H1 (cell line): ENCODE data around the gene SLC45A1. TPM values are rescaled to one million over a fixed set of nuclear protein-coding genes. Genes with fewer than 3 reads are reported as not detected.

Experiments
- CTCF ChIA-PET: fragments of 300-600 bp; sonication (Branson Sonifier 250); formaldehyde crosslinking; loops from one replicate; lab custom pipeline; 2021; ENCODE audit not compliant: partially characterized antibody; lab: Charles Lee
- POLR2A ChIA-PET: fragments of 300-600 bp; sonication (Branson Sonifier 250); formaldehyde crosslinking; loops from one replicate; lab custom pipeline; 2021; ENCODE audit warnings: inconsistent platforms; ENCODE audit not compliant: partially characterized antibody; lab: Charles Lee
- DNase-seq, 2 experiments: peaks; one replicate each; pipeline versions ENCODE4 v3.0.0 to v3.0.0-alpha.2; 2010 to 2022; ENCODE audit warnings: low spot score in 2 of 2, low read depth in 1 of 2, mixed read lengths in 1 of 2
- FAIRE-seq: peaks from 2 replicates; lab custom pipeline; 2011; peaks lifted over from hg19 to GRCh38; lab: Jason Lieb, UNC
- H2AFZ ChIP-seq: 2 replicates; pipeline ENCODE4 v1.8.1; 2012; ENCODE audit warnings: low read length, inconsistent platforms
- H2AK5ac ChIP-seq: 2 replicates; pipeline ENCODE4 v1.6.1; 2013; ENCODE audit warnings: low read depth, low read length
- H2BK120ac ChIP-seq: replicated peaks from 2 replicates; pipeline ENCODE3; 2013; ENCODE audit warnings: low read depth, low read length, inconsistent platforms
- H2BK12ac ChIP-seq: 2 replicates; pipeline ENCODE4 v1.6.1; 2013; ENCODE audit warnings: low read depth, low read length
- H2BK15ac ChIP-seq: 2 replicates; pipeline ENCODE4 v1.6.1; 2013; ENCODE audit warnings: low read length
- H2BK20ac ChIP-seq: 2 replicates; pipeline ENCODE4 v1.6.1; 2013; ENCODE audit warnings: low read length
- H2BK5ac ChIP-seq: 2 replicates; pipeline ENCODE4 v1.6.1; 2013; ENCODE audit warnings: low read depth, low read length
- H3K14ac ChIP-seq: 2 replicates; pipeline ENCODE4 v1.6.1; 2013; ENCODE audit warnings: inconsistent platforms; ENCODE audit not compliant: insufficient read length
- H3K18ac ChIP-seq: 2 replicates; pipeline ENCODE4 v1.6.1; 2013; ENCODE audit warnings: low read length; ENCODE audit errors: extremely low read depth
- H3K23ac ChIP-seq: 2 replicates; pipeline ENCODE4 v1.6.1; 2013; ENCODE audit warnings: inconsistent platforms; ENCODE audit not compliant: insufficient read length
- H3K23me2 ChIP-seq: 2 replicates; pipeline ENCODE4 v1.6.1; 2013; ENCODE audit warnings: low read depth, low read length
- H3K27ac ChIP-seq: 2 replicates; pipeline ENCODE4 v1.6.1; 2011; ENCODE audit warnings: low read depth, low read length, inconsistent platforms
- H3K27me3 ChIP-seq, 4 experiments: replicated peaks in 1 of 4; 1 replicate in 1 of 4; 2 replicates in 3 of 4; pipeline versions ENCODE4 v1.6.1 to v1.8.1; 2011 to 2013; ENCODE audit warnings: low read length in 3 of 4, mild to moderate bottlenecking in 3 of 4, inconsistent platforms in 2 of 4, mixed read lengths in 2 of 4, moderate library complexity in 1 of 4; ENCODE audit not compliant: control insufficient read depth in 3 of 4, insufficient read depth in 3 of 4; ENCODE audit errors: extremely low read depth in 1 of 4
- H3K36me3 ChIP-seq, 4 experiments: 2 replicates each; pipeline versions ENCODE4 v1.6.1 to v1.8.1; 2011 to 2013; ENCODE audit warnings: mild to moderate bottlenecking in 4 of 4, low read length in 3 of 4, moderate library complexity in 2 of 4, control low read depth in 1 of 4, inconsistent platforms in 1 of 4; ENCODE audit not compliant: insufficient read depth in 4 of 4, control insufficient read depth in 2 of 4
- H3K4ac ChIP-seq: replicated peaks from 2 replicates; pipeline ENCODE3; 2013; ENCODE audit warnings: low read length, low read depth, mixed read lengths, inconsistent platforms; ENCODE audit not compliant: insufficient read length
- H3K4me1 ChIP-seq, 4 experiments: replicated peaks in 1 of 4; 1 replicate in 1 of 4; 2 replicates in 3 of 4; pipeline versions ENCODE4 v1.6.1 to v1.8.1; 2011 to 2013; ENCODE audit warnings: low read length in 3 of 4, inconsistent platforms in 2 of 4, mixed read lengths in 1 of 4; ENCODE audit not compliant: insufficient read depth in 4 of 4, control insufficient read depth in 3 of 4
- H3K4me2 ChIP-seq, 2 experiments: 2 replicates each; pipeline versions ENCODE4 v1.6.1 to v1.8.1; 2011 to 2013; ENCODE audit warnings: low read depth in 2 of 2, low read length in 2 of 2, control low read depth in 1 of 2, inconsistent platforms in 1 of 2, mild to moderate bottlenecking in 1 of 2; ENCODE audit not compliant: insufficient read depth in 1 of 2
- H3K4me3 ChIP-seq, 4 experiments: fragments of 200-600, 300-600 bp in 1 of 4; sonication (generic), shearing (Covaris generic), sonication (Bioruptor Twin) in 1 of 4; 2 replicates each; pipeline versions ENCODE4 v1.5.1 to v1.8.1; 2011 to 2016; ENCODE audit warnings: low read length in 4 of 4, low read depth in 3 of 4, control low read depth in 2 of 4, inconsistent platforms in 2 of 4, mild to moderate bottlenecking in 2 of 4, mixed read lengths in 1 of 4, moderate library complexity in 1 of 4; ENCODE audit not compliant: insufficient read depth in 2 of 4; ENCODE audit errors: extremely low read depth in 1 of 4
- H3K56ac ChIP-seq: replicated peaks from 2 replicates; pipeline ENCODE3; 2013; ENCODE audit warnings: low read depth, mild to moderate bottlenecking, mixed read lengths, low read length, inconsistent platforms; ENCODE audit not compliant: insufficient read length
- H3K79me1 ChIP-seq: 2 replicates; pipeline ENCODE4 v1.6.1; 2013; ENCODE audit warnings: low read depth, low read length, control low read depth
- H3K79me2 ChIP-seq, 2 experiments: 2 replicates each; pipeline versions ENCODE4 v1.6.1 to v1.8.1; 2012 to 2013; ENCODE audit warnings: low read length in 2 of 2, mild to moderate bottlenecking in 2 of 2, inconsistent platforms in 1 of 2; ENCODE audit not compliant: insufficient read depth in 2 of 2, control insufficient read depth in 1 of 2
- H3K9ac ChIP-seq, 4 experiments: replicated peaks in 1 of 4; 1 replicate in 1 of 4; 2 replicates in 3 of 4; pipeline versions ENCODE4 v1.6.1 to v1.8.1; 2011 to 2013; ENCODE audit warnings: low read depth in 3 of 4, low read length in 3 of 4, control low read depth in 2 of 4, mild to moderate bottlenecking in 2 of 4, moderate library complexity in 2 of 4, inconsistent platforms in 1 of 4; ENCODE audit errors: extremely low read depth in 1 of 4
- H3K9me3 ChIP-seq, 2 experiments: 2 replicates each; pipeline versions ENCODE4 v1.6.1 to v1.8.1; 2012 to 2013; ENCODE audit warnings: mild to moderate bottlenecking in 2 of 2, moderate library complexity in 2 of 2, control low read depth in 1 of 2, inconsistent platforms in 1 of 2, low read depth in 1 of 2, low read length in 1 of 2, mixed read lengths in 1 of 2; ENCODE audit not compliant: insufficient read depth in 2 of 2
- H4K20me1 ChIP-seq, 2 experiments: replicated peaks in 1 of 2; 2 replicates each; pipeline versions ENCODE3 to v1.8.1; 2011 to 2013; ENCODE audit warnings: inconsistent platforms in 2 of 2, low read length in 2 of 2, mild to moderate bottlenecking in 1 of 2; ENCODE audit not compliant: insufficient read depth in 2 of 2, control insufficient read depth in 1 of 2
- H4K5ac ChIP-seq: 2 replicates; pipeline ENCODE4 v1.6.1; 2013; ENCODE audit warnings: low read length, low read depth, mixed read lengths, inconsistent platforms; ENCODE audit not compliant: insufficient read length
- H4K8ac ChIP-seq: 2 replicates; pipeline ENCODE4 v1.8.0; 2013; ENCODE audit warnings: mild to moderate bottlenecking, moderate library complexity, low read length, inconsistent platforms; ENCODE audit not compliant: insufficient read depth; ENCODE audit errors: extremely low read depth
- H4K91ac ChIP-seq: replicated peaks from 2 replicates; pipeline ENCODE3; 2013; ENCODE audit warnings: low read length, mixed read lengths, inconsistent platforms; ENCODE audit not compliant: insufficient read length
- CTBP2 ChIP-seq: IDR thresholded peaks from 2 replicates; pipeline ENCODE4 v1.7.0; 2011; ENCODE audit warnings: borderline replicate concordance, mild to moderate bottlenecking, moderate library complexity, mixed read lengths, low read length; ENCODE audit not compliant: insufficient read depth, insufficient read length
- POLR2A ChIP-seq, 2 experiments: IDR thresholded peaks; 1 replicate in 1 of 2; 2 replicates in 1 of 2; pipeline ENCODE4 v1.6.1; 2011; ENCODE audit warnings: low read depth in 2 of 2, low read length in 2 of 2, mild to moderate bottlenecking in 2 of 2; ENCODE audit errors: control extremely low read depth in 1 of 2
- RXRA ChIP-seq: IDR thresholded peaks from 2 replicates; pipeline ENCODE4 v1.6.1; 2011; ENCODE audit warnings: low read depth, mild to moderate bottlenecking, low read length, moderate library complexity; ENCODE audit not compliant: insufficient read depth
- WGBS, 2 experiments: shearing (Covaris generic) in 1 of 2; methylation state at CpG; one replicate each; pipeline versions ENCODE4 v1.1.6 to v1.1.7; 2013 to 2015; ENCODE audit warnings: low lambda C conversion rate in 2 of 2, mixed read lengths in 2 of 2, inconsistent platforms in 1 of 2, low coverage in 1 of 2, missing lambda C conversion rate in 1 of 2; ENCODE audit not compliant: insufficient replicate concordance in 2 of 2, insufficient coverage in 1 of 2, insufficient read length in 1 of 2; ENCODE audit errors: extremely low coverage in 1 of 2, missing lambda C conversion rate in 1 of 2; 5-methylcytosine and 5-hydroxymethylcytosine counted together
- polyA plus RNA-seq, 7 experiments: library from polyadenylated mRNA; depleted of rRNA in 3 of 7; stranded (reverse) in 5 of 7; unstranded in 2 of 7; fragments of >200 nt in 5 of 7; fragments of 200-250 nt in 2 of 7; gene quantifications; 1 replicate in 5 of 7; 2 replicates in 1 of 7; 4 replicates in 1 of 7; pipeline versions ENCODE4 v1.2.1 to v1.2.3, GENCODE V29; 2011 to 2013; ENCODE audit warnings: missing spikeins in 2 of 7, mixed read lengths in 2 of 7
- total RNA-seq: library from RNA; stranded (reverse); fragmentation: NEBNext Ultra II Directional; extraction: Animal tissue kit (Norgen Biotek cat#: 25700); gene quantifications from 2 replicates; pipeline ENCODE4 v1.2.1, GENCODE V29; 2021

SLC45A1 gene
- total and polyA plus RNA-seq, 2 of the 8 experiments (the other 6 are each of a cell fraction or from before 2014, with no cell fraction given) = 1.0 to 1.7 TPM

DNA sequence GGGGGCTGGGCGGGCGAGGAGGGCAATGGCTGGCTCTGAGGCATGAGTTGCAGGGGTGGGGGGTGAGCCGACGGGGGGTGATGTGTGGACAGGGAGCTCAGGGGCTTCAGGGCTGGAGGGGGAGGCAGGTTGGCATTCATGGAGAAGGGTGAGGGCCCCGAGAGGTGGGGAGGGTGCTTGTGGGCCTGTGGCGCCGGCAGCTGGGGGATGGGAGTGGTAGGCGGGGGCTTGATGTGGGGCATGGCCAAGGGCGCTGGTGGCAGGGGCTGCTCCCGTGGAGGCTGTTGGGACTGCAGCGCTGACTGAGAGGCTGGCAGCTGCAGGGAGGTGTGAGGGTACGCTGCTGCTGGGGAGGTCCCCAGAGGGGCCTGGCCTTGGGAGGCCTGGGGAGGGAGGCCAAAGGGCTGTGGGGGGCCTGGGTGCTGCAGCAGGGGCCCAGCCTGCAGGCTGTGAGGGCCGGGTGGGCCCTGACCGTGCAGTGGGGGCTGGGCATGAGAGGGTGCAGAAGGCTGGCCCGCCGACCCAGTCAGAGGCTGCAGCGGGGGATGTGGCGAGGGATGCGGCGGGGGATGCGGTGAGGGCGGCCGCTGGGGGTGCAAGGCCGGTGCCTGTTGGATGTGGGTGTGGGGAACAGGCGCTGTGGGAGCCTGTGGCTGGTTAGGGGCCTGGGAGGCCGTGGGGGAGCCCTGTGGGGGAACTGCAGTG lies 42.7 kb downstream of the SLC45A1 start:
- no peak overlapping the region for H2BK120ac ChIP-seq
- no peaks in the 10 kb centered on the region for H3K27me3 ChIP-seq
- H3K23ac ChIP-seq = no peak overlapping the region
- no peak overlapping the region for H3K4me3 ChIP-seq
- H3K79me2 ChIP-seq = no peaks in the 10 kb centered on the region; a peak in 1 of 4 replicates
- H3K79me1 ChIP-seq = peaks cover 3% of the 10 kb centered on the region; the same call in 1 of the 2 replicates
- H3K36me3 ChIP-seq = peaks cover 17 to 71% (median 60%) of the 10 kb centered on the region in 4 experiments
- H3K9ac ChIP-seq = no peak overlapping the region
- H2BK20ac ChIP-seq = no peak overlapping the region
- no peak overlapping the region for H2BK12ac ChIP-seq
- POLR2A ChIA-PET = interaction anchor here (1.0 kb wide), 1 partner anchor 9 kb away, joined by 3 read pairs; no protein-coding TSS in a partner anchor
- no peaks in the 10 kb centered on the region for H3K4me1 ChIP-seq
- WGBS, 2 experiments = 90% methylated on average over 7 of the region's 26 CpGs; no CpG with 5 or more reads in 1 of the 2 experiments
- H3K23me2 ChIP-seq = no peaks in the 10 kb centered on the region
- peak overlapping the region; percentile 42; the same call in 1 of the 2 replicates for H4K8ac ChIP-seq
- no peak for FAIRE-seq
- no peak overlapping the region for H3K14ac ChIP-seq
- no peak overlapping the region for H4K5ac ChIP-seq
- TF ChIP-seq RXRA (no peak), CTBP2 (no peak), POLR2A (IDR thresholded peaks at IDR 0.05; ENCODE audit: control extremely low read depth in 1 of 2, low read depth in 2 of 2, low read length in 2 of 2) (no peak)
- TF ChIP-seq, all 59 proteins: peak for 0
- Histone ChIP-seq H3K18ac (no peak overlapping the region), H2AFZ (no peak overlapping the region), H2AK5ac (no peak overlapping the region), H3K4me2 (no peak overlapping the region), H3K56ac (no peak overlapping the region), H4K91ac (no peak overlapping the region), H2BK5ac (no peak overlapping the region), H2BK15ac (no peak overlapping the region), H4K20me1 (peaks cover 7 to 11% of the 10 kb centered on the region in 2 experiments), H3K4ac (no peak overlapping the region), H3K9me3 (no peaks in the 10 kb centered on the region), H3K27ac (no peak overlapping the region)
- CTCF ChIA-PET = interaction anchor here (1.1 to 6.1 kb wide), 2 partner anchors 10 to 11 kb away, joined by 3 to 42 read pairs; no protein-coding TSS in a partner anchor
- no peak for DNase-seq
